ENCODE results near the gene DZIP1. TPM values are rescaled to one million over a fixed set of nuclear protein-coding genes. Genes with fewer than 3 reads are reported as not detected.

The DZIP1 gene
- total and polyA plus RNA-seq, 12 donors, result 2.0 to 7.0 (median 3.6) TPM

DNA sequence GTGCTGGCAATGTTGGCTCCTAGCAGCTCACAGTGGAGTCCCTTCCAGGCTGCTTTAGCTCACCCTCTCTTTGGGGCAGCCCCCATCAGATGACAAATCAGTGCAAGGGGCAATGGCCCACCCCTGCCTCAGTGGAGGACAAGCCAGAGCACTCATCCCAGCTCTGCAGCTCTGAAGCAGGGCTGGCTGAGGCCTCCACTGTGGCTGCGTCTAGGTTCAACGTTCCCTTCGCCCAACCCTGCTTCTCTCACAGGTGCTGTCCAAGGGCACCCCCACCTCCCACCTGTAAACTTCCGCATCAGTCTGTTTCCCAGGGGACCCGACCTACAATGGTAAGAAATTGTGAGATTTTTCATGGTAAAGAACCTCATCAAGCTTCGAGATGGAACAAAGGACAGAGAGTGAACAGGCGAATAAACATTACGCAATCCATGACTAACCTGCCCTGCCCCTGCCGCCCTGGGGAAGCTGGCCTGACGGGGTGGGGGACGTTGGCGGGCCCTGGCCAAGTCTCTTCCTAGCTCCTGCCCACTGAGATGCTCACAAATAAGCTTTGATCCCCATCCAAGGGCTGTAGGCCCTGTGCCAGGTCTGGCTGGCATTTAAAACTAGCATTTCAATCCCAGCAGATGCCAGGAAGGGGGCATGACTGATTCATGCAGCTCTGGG is 40.5 kb downstream of the DZIP1 start:
- Histone ChIP-seq H3K27me3 (no peaks in the 10 kb centered on the region), H3K4me3 (no peak overlapping the region), H3K27ac (no peak overlapping the region), H3K4me1 (peaks cover 0 to 22% (median 0%) of the 10 kb centered on the region in 9 donors), H3K9me3 (no peaks in the 10 kb centered on the region), H3K36me3 (peaks cover 0 to 31% (median 0%) of the 10 kb centered on the region in 9 donors)
- ATAC-seq, result peak in 3 of 8 donors; percentile 38 to 44 (median 43)
- peak in 1 of 2 donors; percentile 17 for DNase-seq
- WGBS, 2 donors, result 71 to 81% methylated on average over 12 of the region's 12 CpGs
- TF ChIP-seq, protein P1, sequence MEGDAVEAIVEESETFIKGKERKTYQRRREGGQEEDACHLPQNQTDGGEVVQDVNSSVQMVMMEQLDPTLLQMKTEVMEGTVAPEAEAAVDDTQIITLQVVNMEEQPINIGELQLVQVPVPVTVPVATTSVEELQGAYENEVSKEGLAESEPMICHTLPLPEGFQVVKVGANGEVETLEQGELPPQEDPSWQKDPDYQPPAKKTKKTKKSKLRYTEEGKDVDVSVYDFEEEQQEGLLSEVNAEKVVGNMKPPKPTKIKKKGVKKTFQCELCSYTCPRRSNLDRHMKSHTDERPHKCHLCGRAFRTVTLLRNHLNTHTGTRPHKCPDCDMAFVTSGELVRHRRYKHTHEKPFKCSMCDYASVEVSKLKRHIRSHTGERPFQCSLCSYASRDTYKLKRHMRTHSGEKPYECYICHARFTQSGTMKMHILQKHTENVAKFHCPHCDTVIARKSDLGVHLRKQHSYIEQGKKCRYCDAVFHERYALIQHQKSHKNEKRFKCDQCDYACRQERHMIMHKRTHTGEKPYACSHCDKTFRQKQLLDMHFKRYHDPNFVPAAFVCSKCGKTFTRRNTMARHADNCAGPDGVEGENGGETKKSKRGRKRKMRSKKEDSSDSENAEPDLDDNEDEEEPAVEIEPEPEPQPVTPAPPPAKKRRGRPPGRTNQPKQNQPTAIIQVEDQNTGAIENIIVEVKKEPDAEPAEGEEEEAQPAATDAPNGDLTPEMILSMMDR (IDR thresholded peaks at IDR 0.05), result no peak
- intact Hi-C loops (cut with DNase I), result no loop called here

GRCh38 chr13:95601906-95602305 is 42.6 kb downstream of the DZIP1 start:
- Histone ChIP-seq H3K9me3 (no peaks in the 10 kb centered on the region), H3K4me1 (peaks cover 0 to 16% (median 0%) of the 10 kb centered on the region in 9 donors), H3K4me3 (no peak overlapping the region), H3K36me3 (peaks cover 0 to 30% (median 0%) of the 10 kb centered on the region in 9 donors), H3K27me3 (no peaks in the 10 kb centered on the region), H3K27ac (no peak overlapping the region)
- ATAC-seq, result no peak
- DNase-seq, result no peak
- intact Hi-C loops (cut with DNase I), result no loop called here
- TF ChIP-seq, protein P1 (IDR thresholded peaks at IDR 0.05), result no peak
- 91 to 95% methylated on average over 6 of the region's 6 CpGs for WGBS, 2 donors

DNA sequence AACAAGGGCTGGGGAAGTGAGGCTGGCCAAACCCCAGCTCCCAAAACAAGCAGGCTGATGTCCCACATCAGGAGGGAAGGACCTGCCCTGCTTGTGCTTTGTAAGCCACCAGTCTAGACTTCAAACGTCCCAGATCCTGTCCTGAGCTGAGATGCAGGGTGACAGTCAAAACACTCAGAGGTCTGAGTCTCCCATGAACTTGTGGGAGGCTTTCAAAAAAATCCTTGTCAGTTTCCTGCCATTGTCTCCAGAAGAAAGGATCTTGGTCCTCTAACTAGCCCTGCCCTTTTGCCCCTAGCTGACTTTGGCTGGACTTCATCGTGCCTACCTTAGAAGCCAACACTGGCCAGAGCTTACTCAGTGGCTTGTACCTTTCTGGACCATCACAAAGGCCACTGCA is 43.3 kb downstream of the DZIP1 start:
- no peaks in the 10 kb centered on the region for H3K9me3 ChIP-seq
- intact Hi-C loops (cut with DNase I), result no loop called here
- ATAC-seq (peak in 2 of 8 donors; percentile 22 to 33), DNase-seq (no peak)
- H3K27me3 ChIP-seq, result no peaks in the 10 kb centered on the region
- WGBS, 2 donors, result 57 to 73% methylated on average over 2 of the region's 2 CpGs
- peak overlapping the region in 1 of 10 donors; percentile 42 for H3K27ac ChIP-seq
- H3K4me3 ChIP-seq, result no peak overlapping the region
- H3K4me1 ChIP-seq, result peaks cover 0 to 16% (median 0%) of the 10 kb centered on the region in 9 donors
- TF ChIP-seq, protein P1 (IDR thresholded peaks at IDR 0.05), result no peak
- peaks cover 0 to 27% (median 0%) of the 10 kb centered on the region in 9 donors for H3K36me3 ChIP-seq

DNA sequence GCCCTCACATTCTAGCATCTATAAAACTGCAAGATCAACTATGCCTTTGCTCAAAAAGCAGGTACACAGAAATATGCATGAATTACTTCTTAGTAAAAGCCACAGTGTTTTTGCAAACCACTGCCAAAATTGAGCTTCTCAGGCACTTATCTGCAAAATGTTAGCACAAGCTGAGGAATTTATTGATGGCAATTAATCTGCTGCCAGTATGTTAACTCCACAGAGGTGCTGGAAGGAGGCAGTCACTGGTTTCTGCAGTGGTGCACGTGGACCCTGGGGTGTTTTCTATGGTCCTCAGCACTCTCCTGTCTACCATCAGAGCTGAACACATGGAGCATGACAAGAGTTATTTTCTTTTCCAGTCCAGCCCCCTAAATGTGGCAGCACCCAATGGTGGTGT is 47.8 kb downstream of the DZIP1 start:
- Histone ChIP-seq H3K4me3 (no peak overlapping the region), H3K36me3 (peaks cover 0 to 11% (median 0%) of the 10 kb centered on the region in 9 donors), H3K27me3 (no peaks in the 10 kb centered on the region), H3K9me3 (no peaks in the 10 kb centered on the region), H3K27ac (no peak overlapping the region), H3K4me1 (peaks cover 0 to 4% (median 0%) of the 10 kb centered on the region in 9 donors)
- intact Hi-C loops (cut with DNase I), result no loop called here
- TF ChIP-seq, protein P1 (IDR thresholded peaks at IDR 0.05), result no peak
- DNase-seq (no peak), ATAC-seq (no peak)
- WGBS, 2 donors, result 86 to 91% methylated on average over 1 of the region's 1 CpG

Measured in heart right ventricle (tissue), 16 donors.